Endothelial cell of umbilical vein (primary cell): ENCODE results near the gene TRRAP. TPM values are rescaled to one million over a fixed set of nuclear protein-coding genes. Genes with fewer than 3 reads are reported as not detected.

Source experiments
- BruUV-seq: library from RNA; stranded (reverse); fragments of 400-500 nt; replicated peaks from 2 replicates; lab custom pipeline; 2021; lab: Mats Ljungman, UMichigan
- CTCF ChIA-PET: fragments of 300-600, 350-600 bp; sonication (Branson Sonifier 250); formaldehyde crosslinking; loops from one replicate; lab custom pipeline; 2021; ENCODE audit warnings: antibody characterized with exemption, inconsistent platforms; lab: Charles Lee
- POLR2A ChIA-PET: fragments of 300-600, 350-600 bp; sonication (Branson Sonifier 250); formaldehyde crosslinking; loops from one replicate; lab custom pipeline; 2021; ENCODE audit warnings: antibody characterized with exemption, inconsistent platforms; lab: Charles Lee
- DNase-seq: peaks from one replicate; pipeline ENCODE4 v3.0.0-alpha.2; 2011; ENCODE audit warnings: low read depth, low spot score
- FAIRE-seq: peaks from 2 replicates; lab custom pipeline; 2011; peaks lifted over from hg19 to GRCh38; lab: Jason Lieb, UNC
- H2AFZ ChIP-seq: 2 replicates; pipeline ENCODE4 v1.6.0; 2012; ENCODE audit warnings: low read depth, low read length, control low read depth, inconsistent platforms
- H3K27ac ChIP-seq: 2 replicates; pipeline ENCODE4 v1.5.1; 2011; ENCODE audit warnings: low read depth, mild to moderate bottlenecking, control low read depth, low read length, moderate library complexity; ENCODE audit not compliant: insufficient read depth
- H3K27me3 ChIP-seq, 2 experiments: 2 replicates each; pipeline versions ENCODE4 v1.6.0 to v1.6.1; 2011; ENCODE audit warnings: low read length in 2 of 2, mixed read lengths in 1 of 2; ENCODE audit not compliant: control insufficient read depth in 2 of 2, insufficient read depth in 2 of 2
- H3K36me3 ChIP-seq, 2 experiments: 2 replicates in 1 of 2; 3 replicates in 1 of 2; pipeline ENCODE4 v1.5.1; 2011; ENCODE audit warnings: low read length in 2 of 2, mild to moderate bottlenecking in 1 of 2, moderate library complexity in 1 of 2; ENCODE audit not compliant: control insufficient read depth in 2 of 2, insufficient read depth in 2 of 2; ENCODE audit errors: extremely low read depth in 1 of 2
- H3K4me1 ChIP-seq: 3 replicates; pipeline ENCODE4 v1.5.1; 2011; ENCODE audit warnings: mild to moderate bottlenecking, low read length; ENCODE audit not compliant: control insufficient read depth, insufficient read depth; ENCODE audit errors: extremely low read depth
- H3K4me2 ChIP-seq: 2 replicates; pipeline ENCODE4 v1.6.1; 2011; ENCODE audit warnings: low read length, control low read depth, mixed read lengths; ENCODE audit not compliant: insufficient read depth
- H3K4me3 ChIP-seq, 3 experiments: fragments of 200-600 bp in 1 of 3; sonication (generic), shearing (Covaris generic) in 1 of 3; replicated peaks in 1 of 3; 2 replicates each; pipeline ENCODE4 v1.5.1; 2011 to 2016; ENCODE audit warnings: control low read depth in 3 of 3, low read length in 3 of 3, mild to moderate bottlenecking in 2 of 3, inconsistent platforms in 1 of 3, low read depth in 1 of 3, moderate library complexity in 1 of 3; ENCODE audit not compliant: insufficient read depth in 1 of 3
- H3K79me2 ChIP-seq: 2 replicates; pipeline ENCODE4 v1.6.0; 2012; ENCODE audit warnings: low read length, inconsistent platforms; ENCODE audit not compliant: control insufficient read depth, insufficient read depth
- H3K9ac ChIP-seq: replicated peaks from 2 replicates; pipeline ENCODE3; 2011; ENCODE audit warnings: low read length, control low read depth; ENCODE audit not compliant: insufficient read depth; ENCODE audit errors: extremely low read depth
- H3K9me1 ChIP-seq: replicated peaks from 3 replicates; pipeline ENCODE4 v1.6.0; 2011; ENCODE audit warnings: mild to moderate bottlenecking, low read length; ENCODE audit not compliant: control insufficient read depth, insufficient read depth; ENCODE audit errors: extremely low read depth
- H3K9me3 ChIP-seq: replicated peaks from 2 replicates; pipeline ENCODE4 v1.5.1; 2012; ENCODE audit warnings: low read length, inconsistent platforms; ENCODE audit not compliant: control insufficient read depth, insufficient read depth
- H4K20me1 ChIP-seq: replicated peaks from 2 replicates; pipeline ENCODE3; 2011; ENCODE audit warnings: mild to moderate bottlenecking, low read length; ENCODE audit not compliant: control insufficient read depth, insufficient read depth; ENCODE audit errors: extremely low read depth
- EZH2 ChIP-seq: IDR thresholded peaks from 2 replicates; pipeline ENCODE4 v1.6.1; 2012; ENCODE audit warnings: borderline replicate concordance, low read depth, mild to moderate bottlenecking, moderate library complexity, low read length, inconsistent platforms; ENCODE audit not compliant: severe bottlenecking
- FOS ChIP-seq: IDR thresholded peaks from 2 replicates; pipeline ENCODE4 v1.6.1; 2011; ENCODE audit warnings: mild to moderate bottlenecking, low read length, moderate library complexity, borderline replicate concordance; ENCODE audit not compliant: insufficient read depth
- GATA2 ChIP-seq: IDR thresholded peaks from 2 replicates; pipeline ENCODE4 v1.7.0; 2011; ENCODE audit warnings: low read depth, mild to moderate bottlenecking, moderate library complexity, mixed read lengths, low read length; ENCODE audit not compliant: insufficient read length, insufficient read depth
- JUN ChIP-seq: IDR thresholded peaks from 2 replicates; pipeline ENCODE4 v1.6.1; 2011; ENCODE audit warnings: borderline replicate concordance, low read depth; ENCODE audit not compliant: insufficient read length, insufficient read depth
- MAX ChIP-seq: IDR thresholded peaks from 2 replicates; pipeline ENCODE4 v1.6.1; 2011; ENCODE audit not compliant: insufficient read depth, insufficient read length
- MYC ChIP-seq: IDR thresholded peaks from one replicate; pipeline ENCODE4 v1.6.1; 2011; ENCODE audit warnings: mild to moderate bottlenecking, low read depth, low read length
- POLR2A ChIP-seq: IDR thresholded peaks from 2 replicates; pipeline ENCODE4 v1.6.1; 2012; ENCODE audit warnings: low read depth, mild to moderate bottlenecking, control low read depth, low read length
- POLR2AphosphoS5 ChIP-seq: IDR thresholded peaks from 2 replicates; pipeline ENCODE4 v1.6.1; 2012; ENCODE audit warnings: low read depth, mild to moderate bottlenecking, control low read depth, low read length, moderate library complexity; ENCODE audit not compliant: insufficient read depth
- dilution Hi-C: fragments of 300-500 bp; cut with MboI; formaldehyde crosslinking; loops from one replicate; pipeline ENCODE4 v1.15.0; 2019; ENCODE audit warnings: low sequenced_read_pairs; ENCODE audit not compliant: extremely low pct_ligation_motif_present
- intact Hi-C: fragments of 100-400 bp; cut with micrococcal nuclease; formaldehyde crosslinking; loops from one replicate; pipeline ENCODE4 v1.10.0; 2022
- polyA plus RNA-seq, 4 experiments: library from polyadenylated mRNA; depleted of rRNA in 3 of 4; stranded (reverse) in 3 of 4; unstranded in 1 of 4; fragments of >200 nt; gene quantifications; 2 replicates each; pipeline versions ENCODE4 v1.2.1 to v1.2.3, GENCODE V29; 2011 to 2012; ENCODE audit warnings: missing spikeins in 1 of 4
- total RNA-seq: library from RNA; stranded (reverse); gene quantifications from 2 replicates; pipeline ENCODE4 v1.2.3, GENCODE V29; 2021
- TF ChIP-seq, protein P1 (sequence below), 2 donors: IDR thresholded peaks; 1 replicate in 1 of 2; 2 replicates in 1 of 2; pipeline ENCODE4 v1.5.1; 2011; ENCODE audit warnings: low read length in 2 of 2, mild to moderate bottlenecking in 2 of 2, moderate library complexity in 2 of 2, control low read depth in 1 of 2, inconsistent platforms in 1 of 2, low read depth in 1 of 2; ENCODE audit not compliant: insufficient read depth in 1 of 2; ENCODE audit errors: extremely low read depth in 1 of 2

The TRRAP gene
- total and polyA plus RNA-seq, 2 donors (not counting 3 experiments of a cell fraction or from before 2014, with no cell fraction given), result 21.8 to 45.8 TPM

GRCh38 chr7:98968621-98969020, 90.3 kb downstream of the TRRAP start:
- Histone ChIP-seq H3K4me2 (no peak overlapping the region), H3K79me2 (no peaks in the 10 kb centered on the region), H3K27ac (no peak overlapping the region), H3K9ac (no peak overlapping the region), H3K9me1 (no peaks in the 10 kb centered on the region), H3K27me3 (no peaks in the 10 kb centered on the region), H3K9me3 (no peaks in the 10 kb centered on the region), H3K4me3 (no peak overlapping the region), H3K4me1 (no peaks in the 10 kb centered on the region), H4K20me1 (no peaks in the 10 kb centered on the region), H2AFZ (no peak overlapping the region), H3K36me3 (peaks cover 36 to 65% of the 10 kb centered on the region in 2 experiments)
- dilution Hi-C loops, result no loop called here
- DNase-seq (no peak), FAIRE-seq (no peak)
- BruUV-seq, result no TSS peak
- TF ChIP-seq MYC (no peak), JUN (no peak), GATA2 (no peak), POLR2A (no peak), EZH2 (no peak), MAX (no peak), FOS (no peak), POLR2AphosphoS5 (no peak)
- TF ChIP-seq, protein P1, sequence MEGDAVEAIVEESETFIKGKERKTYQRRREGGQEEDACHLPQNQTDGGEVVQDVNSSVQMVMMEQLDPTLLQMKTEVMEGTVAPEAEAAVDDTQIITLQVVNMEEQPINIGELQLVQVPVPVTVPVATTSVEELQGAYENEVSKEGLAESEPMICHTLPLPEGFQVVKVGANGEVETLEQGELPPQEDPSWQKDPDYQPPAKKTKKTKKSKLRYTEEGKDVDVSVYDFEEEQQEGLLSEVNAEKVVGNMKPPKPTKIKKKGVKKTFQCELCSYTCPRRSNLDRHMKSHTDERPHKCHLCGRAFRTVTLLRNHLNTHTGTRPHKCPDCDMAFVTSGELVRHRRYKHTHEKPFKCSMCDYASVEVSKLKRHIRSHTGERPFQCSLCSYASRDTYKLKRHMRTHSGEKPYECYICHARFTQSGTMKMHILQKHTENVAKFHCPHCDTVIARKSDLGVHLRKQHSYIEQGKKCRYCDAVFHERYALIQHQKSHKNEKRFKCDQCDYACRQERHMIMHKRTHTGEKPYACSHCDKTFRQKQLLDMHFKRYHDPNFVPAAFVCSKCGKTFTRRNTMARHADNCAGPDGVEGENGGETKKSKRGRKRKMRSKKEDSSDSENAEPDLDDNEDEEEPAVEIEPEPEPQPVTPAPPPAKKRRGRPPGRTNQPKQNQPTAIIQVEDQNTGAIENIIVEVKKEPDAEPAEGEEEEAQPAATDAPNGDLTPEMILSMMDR (IDR thresholded peaks at IDR 0.05; ENCODE audit: extremely low read depth in 1 of 2, insufficient read depth in 1 of 2, low read depth in 1 of 2, low read length in 2 of 2), result no peak
- POLR2A ChIA-PET, result no interaction called here
- intact Hi-C loops, result no loop called here
- CTCF ChIA-PET, result no interaction called here
